HG03457 (cell line): Measurements from ENCODE around the gene CCDC146.
A peak's percentile ranks its signal among the peaks of the same experiment; 100 is the strongest.
"Not testable (repeated sequence)": the region's sequence is repeated elsewhere in the genome, so short reads cannot be mapped to it uniquely, and the experiment has no call there.

Source experiments
- ATAC-seq: cut with Tn5 transposase; IDR thresholded peaks from one replicate; pipeline ENCODE4 v1.9.1; 2021; ENCODE audit warnings: moderate number of reproducible peaks; ENCODE audit not compliant: unreplicated experiment

The CCDC146 gene

GRCh38 chr7:77242554-77242953 is 120.1 kb downstream of the CCDC146 start:
- no peak for ATAC-seq

GRCh38 chr7:77244222-77244934 is 122.0 kb downstream of the CCDC146 start:
- ATAC-seq = no peak

- no peak for ATAC-seq
Measured at GRCh38 chr7:77245015-77245755, 122.8 kb downstream of the CCDC146 start.

GRCh38 chr7:77246026-77246640 is 123.7 kb downstream of the CCDC146 start:
- no peak for ATAC-seq

- no peak for ATAC-seq
Measured at GRCh38 chr7:77247206-77247850, 124.9 kb downstream of the CCDC146 start.

- no peak for ATAC-seq
Measured at GRCh38 chr7:77248154-77248553, 125.7 kb downstream of the CCDC146 start.

GRCh38 chr7:77252506-77252905 is 130.1 kb downstream of the CCDC146 start:
- ATAC-seq = no peak

- ATAC-seq = no peak
Measured at GRCh38 chr7:77253151-77253550, 130.7 kb downstream of the CCDC146 start.

GRCh38 chr7:77254429-77254828 is 132.0 kb downstream of the CCDC146 start:
- ATAC-seq = no peak

GRCh38 chr7:77254915-77255314 is 132.5 kb downstream of the CCDC146 start:
- ATAC-seq = no peak

- ATAC-seq = no peak
Measured at GRCh38 chr7:77258014-77258413, 135.6 kb downstream of the CCDC146 start.

- no peak for ATAC-seq
Measured at GRCh38 chr7:77258593-77258992, 136.2 kb downstream of the CCDC146 start.

GRCh38 chr7:77262316-77262715 is 139.9 kb downstream of the CCDC146 start:
- no peak for ATAC-seq

- no peak for ATAC-seq
Measured at GRCh38 chr7:77265666-77266065, 143.3 kb downstream of the CCDC146 start.

GRCh38 chr7:77266291-77266794 is 143.9 kb downstream of the CCDC146 start:
- ATAC-seq = peak; percentile 76

- ATAC-seq = peak; percentile 43
Measured at GRCh38 chr7:77269360-77270093, 147.1 kb downstream of the CCDC146 start.

GRCh38 chr7:77270094-77270480 is 147.7 kb downstream of the CCDC146 start:
- ATAC-seq = no peak

GRCh38 chr7:77271766-77272165 is 149.4 kb downstream of the CCDC146 start:
- no peak for ATAC-seq

GRCh38 chr7:77275663-77276062 is 153.2 kb downstream of the CCDC146 start:
- ATAC-seq = not testable (repeated sequence)

- no peak for ATAC-seq
Measured at GRCh38 chr7:77276120-77276519, 153.7 kb downstream of the CCDC146 start.
